ENCODE results near the gene DNAJA4. TPM values are rescaled to one million over a fixed set of nuclear protein-coding genes. Genes with fewer than 3 reads are reported as not detected.

DNAJA4 gene
- total RNA-seq = 10 to 100 TPM in 3 of 4 donors, 1 to 10 TPM in 1; 9.9 to 33.9 (median 24.5) TPM

GRCh38 chr15:78264304-78265136 lies at the start of gene DNAJA4:
DNAJA4 (plus strand) TSS chr15:78264562; CDS start chr15:78264764, 202 bp downstream.
- 0 to 10% methylated on average over 8 to 11 of the region's 107 CpGs for WGBS, 2 donors (ENCODE audit: low coverage in 1 of 2)
- ATAC-seq = peak; percentile 58

GRCh38 chr15:78216276-78217104 lies 47.9 kb upstream of the DNAJA4 start:
- TF ChIP-seq POLR2AphosphoS5 (IDR thresholded peaks at IDR 0.05) = peak; percentile 64
- TF ChIP-seq EP300 (IDR thresholded peaks at IDR 0.05) = no peak
- WGBS, 2 donors (ENCODE audit: low coverage in 1 of 2) = 61 to 69% methylated on average over 6 to 7 of the region's 7 CpGs
- Histone ChIP-seq H3K27ac (peak overlapping the region in 3 of 4 donors; percentile 20 to 71 (median 69)), H3K4me3 (no peak overlapping the region), H3K27me3 (no peaks in the 10 kb centered on the region), H3K4me1 (peaks cover 0 to 70% (median 17%) of the 10 kb centered on the region in 3 donors), H3K36me3 (no peaks in the 10 kb centered on the region), H3K9me3 (no peaks in the 10 kb centered on the region)
- peak; percentile 76 for ATAC-seq

More at GRCh38 chr15:78264304-78265136, at the start of gene DNAJA4:
- Histone ChIP-seq H3K36me3 (no peaks in the 10 kb centered on the region), H3K9me3 (no peaks in the 10 kb centered on the region), H3K4me3 (peak within 1 kb of the TSS; percentile 26 to 75), H3K27ac (peak within 1 kb of the TSS; percentile 31 to 89 (median 76)), H3K4me1 (peaks cover 2 to 48% (median 11%) of the 10 kb centered on the region in 3 donors), H3K27me3 (no peaks in the 10 kb centered on the region)
- TF ChIP-seq EP300 (IDR thresholded peaks at IDR 0.05) (no peak), CTCF (IDR thresholded peaks at IDR 0.05) (peak in 1 of 4 experiments; percentile 49), POLR2AphosphoS5 (IDR thresholded peaks at IDR 0.05) (peak; percentile 43), POLR2A (IDR thresholded peaks at IDR 0.05) (peak; percentile 41 to 48)

GRCh38 chr15:78220713-78221112 lies 43.6 kb upstream of the DNAJA4 start:
- 60% methylated on average over 1 of the region's 1 CpG; no CpG with 5 or more reads in 1 of the 2 donors for WGBS, 2 donors (ENCODE audit: low coverage in 1 of 2)
- peak overlapping the region in 3 of 4 donors; percentile 41 to 63 (median 52) for H3K27ac ChIP-seq

GRCh38 chr15:78222745-78223395 lies 41.5 kb upstream of the DNAJA4 start:
- H3K4me1 ChIP-seq = peaks cover 0 to 29% (median 0%) of the 10 kb centered on the region in 3 donors
- WGBS, 2 donors (ENCODE audit: low coverage in 1 of 2) = 98% methylated on average over 5 of the region's 5 CpGs; no CpG with 5 or more reads in 1 of the 2 donors
- peak overlapping the region in 2 of 4 donors; percentile 10 to 54 for H3K27ac ChIP-seq
- peaks cover 0 to 5% (median 0%) of the 10 kb centered on the region in 3 donors for H3K9me3 ChIP-seq
- ATAC-seq = no peak
- no peak for TF ChIP-seq CTCF (IDR thresholded peaks at IDR 0.05)
- no peak for TF ChIP-seq POLR2A (IDR thresholded peaks at IDR 0.05)
- no peak for TF ChIP-seq EP300 (IDR thresholded peaks at IDR 0.05)
- TF ChIP-seq POLR2AphosphoS5 (IDR thresholded peaks at IDR 0.05) = no peak
- H3K4me3 ChIP-seq = no peak overlapping the region
- no peaks in the 10 kb centered on the region for H3K27me3 ChIP-seq
- no peaks in the 10 kb centered on the region for H3K36me3 ChIP-seq

More at GRCh38 chr15:78220713-78221112, 43.6 kb upstream of the DNAJA4 start:
- TF ChIP-seq POLR2A (IDR thresholded peaks at IDR 0.05) = no peak
- no peak for TF ChIP-seq EP300 (IDR thresholded peaks at IDR 0.05)
- no peak for TF ChIP-seq CTCF (IDR thresholded peaks at IDR 0.05)
- no peak for TF ChIP-seq POLR2AphosphoS5 (IDR thresholded peaks at IDR 0.05)
- Histone ChIP-seq H3K4me1 (peaks cover 0 to 50% (median 12%) of the 10 kb centered on the region in 3 donors), H3K27me3 (no peaks in the 10 kb centered on the region), H3K36me3 (no peaks in the 10 kb centered on the region), H3K4me3 (no peak overlapping the region), H3K9me3 (peaks cover 0 to 3% (median 0%) of the 10 kb centered on the region in 3 donors)
- no peak for ATAC-seq

All from gastroesophageal sphincter (tissue), 4 donors.